Neural cell (in vitro differentiated cells): ENCODE measurements around the gene CRB3. TPM values are rescaled to one million over a fixed set of nuclear protein-coding genes. Genes with fewer than 3 reads are reported as not detected.

Source experiments
- H2AFZ ChIP-seq: fragments of 200-600, 300-800 bp; sonication (generic), shearing (Covaris generic); 2 replicates; pipeline ENCODE4 v1.6.0; 2014; ENCODE audit warnings: low read depth, mild to moderate bottlenecking, antibody characterized with exemption, low read length, moderate library complexity
- H3F3A ChIP-seq: fragments of 200-600 bp; shearing (Covaris generic); 2 replicates; pipeline ENCODE4 v1.6.1; 2016; ENCODE audit warnings: mild to moderate bottlenecking, moderate library complexity, mixed read lengths, antibody characterized with exemption, low read length; ENCODE audit not compliant: insufficient read depth, poor library complexity, severe bottlenecking
- H3K27ac ChIP-seq: fragments of 200-600, 300-800 bp; sonication (generic), shearing (Covaris generic); 2 replicates; pipeline ENCODE4 v1.5.1; 2014; ENCODE audit warnings: mild to moderate bottlenecking, low read length, moderate library complexity
- H3K27me3 ChIP-seq: fragments of 300-800, 200-600 bp; sonication (generic), shearing (Covaris generic); 2 replicates; pipeline ENCODE4 v1.6.0; 2014; ENCODE audit warnings: mild to moderate bottlenecking, low read depth, low read length, moderate library complexity; ENCODE audit not compliant: insufficient read depth
- H3K36me3 ChIP-seq: fragments of 300-800, 200-600 bp; sonication (generic), shearing (Covaris generic); 2 replicates; pipeline ENCODE4 v1.5.1; 2014; ENCODE audit warnings: mild to moderate bottlenecking, antibody characterized with exemption, low read length, moderate library complexity; ENCODE audit not compliant: insufficient read depth
- H3K4me2 ChIP-seq: fragments of 300-800, 200-600 bp; sonication (generic), shearing (Covaris generic); 2 replicates; pipeline ENCODE4 v1.6.0; 2014; ENCODE audit warnings: mild to moderate bottlenecking, low read length
- H3K4me3 ChIP-seq: fragments of 300-800, 200-600 bp; sonication (generic), shearing (Covaris generic); 2 replicates; pipeline ENCODE4 v1.5.1; 2014; ENCODE audit warnings: mild to moderate bottlenecking, low read length, moderate library complexity
- H3K79me2 ChIP-seq: fragments of 200-600 bp; shearing (Covaris generic); replicated peaks from 2 replicates; pipeline ENCODE4 v1.6.0; 2014; ENCODE audit warnings: mild to moderate bottlenecking, low read length, moderate library complexity; ENCODE audit not compliant: insufficient read depth
- H3K9ac ChIP-seq: fragments of 300-800, 200-600 bp; sonication (generic), shearing (Covaris generic); 2 replicates; pipeline ENCODE4 v1.6.1; 2016; ENCODE audit warnings: mild to moderate bottlenecking, low read length, mixed read lengths
- H3K9me2 ChIP-seq: fragments of 200-600 bp; shearing (Covaris generic); 2 replicates; pipeline ENCODE4 v1.6.1; 2016; ENCODE audit warnings: mild to moderate bottlenecking, low read length, mixed read lengths; ENCODE audit not compliant: insufficient read depth
- H3K9me3 ChIP-seq: fragments of 200-600, 300-800 bp; sonication (generic), shearing (Covaris generic); 2 replicates; pipeline ENCODE4 v1.6.1; 2016; ENCODE audit warnings: mild to moderate bottlenecking, mixed run types, low read length, moderate library complexity, mixed read lengths
- H4K20me1 ChIP-seq: fragments of 200-600 bp; shearing (Covaris generic); 2 replicates; pipeline ENCODE4 v1.6.1; 2016; ENCODE audit warnings: mild to moderate bottlenecking, mixed run types; ENCODE audit not compliant: insufficient read depth
- CTCF ChIP-seq: fragments of 450-650 bp; IDR thresholded peaks from 2 replicates; pipeline ENCODE4 v1.5.1; 2014; ENCODE audit warnings: antibody characterized with exemption, mild to moderate bottlenecking, moderate library complexity; ENCODE audit not compliant: poor library complexity, severe bottlenecking
- EZH2 ChIP-seq: fragments of 200-600, 300-800 bp; shearing (Covaris generic), sonication (generic); IDR thresholded peaks from 2 replicates; pipeline ENCODE4 v1.6.1; 2014; ENCODE audit warnings: antibody characterized with exemption, low read length, borderline replicate concordance, mild to moderate bottlenecking; ENCODE audit not compliant: insufficient read depth, poor library complexity, severe bottlenecking
- MXI1 ChIP-seq: fragments of 450-650 bp; conservative IDR thresholded peaks from 2 replicates; pipeline ENCODE4 v1.6.1; 2014; ENCODE audit warnings: antibody characterized with exemption, mild to moderate bottlenecking; ENCODE audit not compliant: poor library complexity, severe bottlenecking
- POLR2AphosphoS5 ChIP-seq: IDR thresholded peaks from 2 replicates; pipeline ENCODE4 v1.6.1; 2012
- RAD21 ChIP-seq: fragments of 450-650 bp; conservative IDR thresholded peaks from 2 replicates; pipeline ENCODE4 v1.6.1; 2014; ENCODE audit warnings: antibody characterized with exemption, mild to moderate bottlenecking, moderate library complexity
- SMC3 ChIP-seq: fragments of 450-650 bp; conservative IDR thresholded peaks from 2 replicates; pipeline ENCODE4 v1.6.1; 2014; ENCODE audit warnings: antibody characterized with exemption, mild to moderate bottlenecking, moderate library complexity; ENCODE audit not compliant: poor library complexity
- TAF1 ChIP-seq: IDR thresholded peaks from 2 replicates; pipeline ENCODE4 v1.6.1; 2012; ENCODE audit warnings: low read depth
- polyA plus RNA-seq: library from polyadenylated mRNA; depleted of rRNA; stranded (reverse); fragments of >200 nt; gene quantifications from 2 replicates; pipeline ENCODE4 v1.2.3, GENCODE V29; 2014
- TF ChIP-seq, protein P1 (sequence below): IDR thresholded peaks from 2 replicates; pipeline ENCODE4 v1.6.1; 2012; ENCODE audit warnings: borderline replicate concordance

CRB3 gene
- polyA plus RNA-seq, 1 donor from 2014 or later: 0.43 TPM

GRCh38 chr19:6478815-6479214, 14.7 kb downstream of the CRB3 start:
- Histone ChIP-seq H3K9ac (no peak overlapping the region), H3K4me2 (no peak overlapping the region), H3K9me3 (no peaks in the 10 kb centered on the region), H3K27ac (no peak overlapping the region), H3K79me2 (no peaks in the 10 kb centered on the region), H3K36me3 (no peaks in the 10 kb centered on the region), H2AFZ (no peak overlapping the region), H4K20me1 (no peaks in the 10 kb centered on the region), H3K9me2 (no peaks in the 10 kb centered on the region), H3K27me3 (peaks cover 17% of the 10 kb centered on the region), H3K4me3 (no peak overlapping the region), H3F3A (no peaks in the 10 kb centered on the region)
- TF ChIP-seq RAD21 (no peak), TAF1 (no peak), POLR2AphosphoS5 (no peak), CTCF (no peak)

- no peaks in the 10 kb centered on the region for H3K36me3 ChIP-seq
- no peak overlapping the region for H3K9ac ChIP-seq
- H2AFZ ChIP-seq: no peak overlapping the region
- H3K27me3 ChIP-seq: peaks cover 17% of the 10 kb centered on the region
- H3K9me2 ChIP-seq: no peaks in the 10 kb centered on the region
- no peak overlapping the region for H3K27ac ChIP-seq
- no peaks in the 10 kb centered on the region for H3F3A ChIP-seq
- TF ChIP-seq, protein P1, sequence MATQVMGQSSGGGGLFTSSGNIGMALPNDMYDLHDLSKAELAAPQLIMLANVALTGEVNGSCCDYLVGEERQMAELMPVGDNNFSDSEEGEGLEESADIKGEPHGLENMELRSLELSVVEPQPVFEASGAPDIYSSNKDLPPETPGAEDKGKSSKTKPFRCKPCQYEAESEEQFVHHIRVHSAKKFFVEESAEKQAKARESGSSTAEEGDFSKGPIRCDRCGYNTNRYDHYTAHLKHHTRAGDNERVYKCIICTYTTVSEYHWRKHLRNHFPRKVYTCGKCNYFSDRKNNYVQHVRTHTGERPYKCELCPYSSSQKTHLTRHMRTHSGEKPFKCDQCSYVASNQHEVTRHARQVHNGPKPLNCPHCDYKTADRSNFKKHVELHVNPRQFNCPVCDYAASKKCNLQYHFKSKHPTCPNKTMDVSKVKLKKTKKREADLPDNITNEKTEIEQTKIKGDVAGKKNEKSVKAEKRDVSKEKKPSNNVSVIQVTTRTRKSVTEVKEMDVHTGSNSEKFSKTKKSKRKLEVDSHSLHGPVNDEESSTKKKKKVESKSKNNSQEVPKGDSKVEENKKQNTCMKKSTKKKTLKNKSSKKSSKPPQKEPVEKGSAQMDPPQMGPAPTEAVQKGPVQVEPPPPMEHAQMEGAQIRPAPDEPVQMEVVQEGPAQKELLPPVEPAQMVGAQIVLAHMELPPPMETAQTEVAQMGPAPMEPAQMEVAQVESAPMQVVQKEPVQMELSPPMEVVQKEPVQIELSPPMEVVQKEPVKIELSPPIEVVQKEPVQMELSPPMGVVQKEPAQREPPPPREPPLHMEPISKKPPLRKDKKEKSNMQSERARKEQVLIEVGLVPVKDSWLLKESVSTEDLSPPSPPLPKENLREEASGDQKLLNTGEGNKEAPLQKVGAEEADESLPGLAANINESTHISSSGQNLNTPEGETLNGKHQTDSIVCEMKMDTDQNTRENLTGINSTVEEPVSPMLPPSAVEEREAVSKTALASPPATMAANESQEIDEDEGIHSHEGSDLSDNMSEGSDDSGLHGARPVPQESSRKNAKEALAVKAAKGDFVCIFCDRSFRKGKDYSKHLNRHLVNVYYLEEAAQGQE: no peak
- TF ChIP-seq SMC3 (no peak), CTCF (no peak), POLR2AphosphoS5 (no peak), EZH2 (no peak), MXI1 (no peak), TAF1 (no peak)
- no peaks in the 10 kb centered on the region for H3K9me3 ChIP-seq
- no peaks in the 10 kb centered on the region for H3K79me2 ChIP-seq
- H4K20me1 ChIP-seq: no peaks in the 10 kb centered on the region
- H3K4me2 ChIP-seq: no peak overlapping the region
- H3K4me3 ChIP-seq: no peak overlapping the region
Measured at GRCh38 chr19:6479836-6480398, 15.8 kb downstream of the CRB3 start.
